HepG2 (cell line): ENCODE measurements around the gene PGM2. TPM values are rescaled to one million over a fixed set of nuclear protein-coding genes. Genes with fewer than 3 reads are reported as not detected.
A peak's percentile ranks its signal among the peaks of the same experiment; 100 is the strongest.

Experiments
- ATAC-seq: fragments of 200-7000 bp; cut with Tn5 transposase; 3 replicates; pipeline ENCODE4 v1.9.1; 2020; ENCODE audit warnings: mild to moderate bottlenecking, moderate library complexity
- BruUV-seq: library from RNA; stranded (reverse); fragments of 400-500 nt; replicated peaks from 2 replicates; lab custom pipeline; 2021; lab: Mats Ljungman, UMichigan
- CTCF ChIA-PET: fragments of 300-600 bp; formaldehyde crosslinking; extraction: SDS; loops from one replicate; lab custom pipeline; 2021; ENCODE audit warnings: low total read pairs, inconsistent platforms, low intra/inter-chr PET ratio; lab: Yijun Ruan, JAX
- POLR2A ChIA-PET: fragments of 350-600 bp; sonication (Branson Sonifier 250); formaldehyde crosslinking; loops from one replicate; lab custom pipeline; 2020; ENCODE audit warnings: antibody characterized with exemption, inconsistent platforms; lab: Yijun Ruan, JAX
- DNase-seq: peaks from one replicate; pipeline ENCODE4 v3.0.0-alpha.2; 2015; ENCODE audit warnings: low spot score
- FAIRE-seq: peaks from 3 replicates; lab custom pipeline; 2011; peaks lifted over from hg19 to GRCh38; lab: Jason Lieb, UNC
- H2AFZ ChIP-seq: one replicate; pipeline ENCODE4 v1.6.1; 2011; ENCODE audit warnings: low read length, inconsistent platforms
- H3K27ac ChIP-seq: fragments of 300-600 bp; 3 replicates; pipeline ENCODE4 v1.8.0; 2011; ENCODE audit warnings: mixed run types, mild to moderate bottlenecking, mixed read lengths, low read length, inconsistent platforms; ENCODE audit not compliant: insufficient read depth; ENCODE audit errors: extremely low read length
- H3K27me3 ChIP-seq, 2 experiments: fragments of 200-600 bp in 1 of 2; 2 replicates in 1 of 2; 3 replicates in 1 of 2; pipeline versions ENCODE4 v1.6.0 to v1.8.0; 2011; ENCODE audit warnings: low read length in 2 of 2, mild to moderate bottlenecking in 2 of 2, moderate library complexity in 2 of 2, inconsistent platforms in 1 of 2; ENCODE audit not compliant: insufficient read depth in 2 of 2, control insufficient read depth in 1 of 2
- H3K36me3 ChIP-seq, 2 experiments: fragments of 200-600 bp in 1 of 2; replicated peaks in 1 of 2; 2 replicates in 1 of 2; 3 replicates in 1 of 2; pipeline versions ENCODE4 v1.5.1 to v1.8.0; 2011; ENCODE audit warnings: low read length in 2 of 2, inconsistent platforms in 1 of 2; ENCODE audit not compliant: insufficient read depth in 2 of 2, control insufficient read depth in 1 of 2
- H3K4me1 ChIP-seq: 2 replicates; pipeline ENCODE4 v1.5.1; 2012; ENCODE audit warnings: low read length, inconsistent platforms; ENCODE audit not compliant: insufficient read depth
- H3K4me2 ChIP-seq: 2 replicates; pipeline ENCODE4 v1.6.0; 2011; ENCODE audit warnings: low read depth, low read length, inconsistent platforms
- H3K4me3 ChIP-seq, 3 experiments: fragments of 200-600 bp in 1 of 3; sonication (generic), shearing (Covaris generic) in 1 of 3; replicated peaks in 1 of 3; 2 replicates each; pipeline ENCODE4 v1.5.1; 2011 to 2016; ENCODE audit warnings: low read length in 3 of 3, inconsistent platforms in 2 of 3, low read depth in 2 of 3, mild to moderate bottlenecking in 2 of 3, control low read depth in 1 of 3, mixed read lengths in 1 of 3; ENCODE audit not compliant: insufficient read depth in 1 of 3
- H3K79me2 ChIP-seq: one replicate; pipeline ENCODE4 v1.6.1; 2011; ENCODE audit warnings: low read length, inconsistent platforms; ENCODE audit not compliant: insufficient read depth
- H3K9ac ChIP-seq: 2 replicates; pipeline ENCODE4 v1.6.0; 2011; ENCODE audit warnings: mild to moderate bottlenecking, low read depth, low read length, inconsistent platforms; ENCODE audit not compliant: insufficient read depth
- H3K9me3 ChIP-seq: 2 replicates; pipeline ENCODE4 v1.5.1; 2012; ENCODE audit warnings: mild to moderate bottlenecking, low read length
- H4K20me1 ChIP-seq: 2 replicates; pipeline ENCODE4 v1.6.0; 2011; ENCODE audit warnings: inconsistent platforms, mild to moderate bottlenecking, low read length, moderate library complexity; ENCODE audit not compliant: insufficient read depth
- ERF ChIP-seq: IDR thresholded peaks from 2 replicates; pipeline ENCODE4 v1.6.1; 2018; ENCODE audit warnings: missing biosample characterization, missing genetic modification reagents
- KDM5B ChIP-seq: sonication (generic); formaldehyde crosslinking; IDR thresholded peaks from 2 replicates; pipeline ENCODE4 v1.4.0; 2020; ENCODE audit warnings: missing genetic modification reagents, mild to moderate bottlenecking, borderline replicate concordance
- MTF1 ChIP-seq: sonication (generic); formaldehyde crosslinking; IDR thresholded peaks from 2 replicates; pipeline ENCODE4 v1.5.0; 2020; ENCODE audit warnings: missing genetic modification reagents
- NONO ChIP-seq, 2 experiments: fragments of 450-650 bp in 1 of 2; sonication (generic) in 1 of 2; formaldehyde crosslinking in 1 of 2; IDR thresholded peaks in 1 of 2; conservative IDR thresholded peaks in 1 of 2; 2 replicates each; pipeline versions ENCODE4 v1.6.1 to v1.8.0; 2017 to 2022; ENCODE audit warnings: mild to moderate bottlenecking in 1 of 2, missing genetic modification reagents in 1 of 2, moderate library complexity in 1 of 2
- PCBP1 ChIP-seq: fragments of 200-400 bp; formaldehyde crosslinking; IDR thresholded peaks from 2 replicates; pipeline ENCODE4 v1.6.1; 2017; ENCODE audit warnings: mild to moderate bottlenecking, low read depth, low read length, borderline replicate concordance
- PRPF4 ChIP-seq: fragments of 200-400 bp; formaldehyde crosslinking; IDR thresholded peaks from 2 replicates; pipeline ENCODE4 v1.6.1; 2016; ENCODE audit warnings: low read length, low read depth; ENCODE audit not compliant: poor library complexity, severe bottlenecking
- ZNF569 ChIP-seq: sonication (generic); formaldehyde crosslinking; IDR thresholded peaks from 2 replicates; pipeline ENCODE4 v1.5.0; 2020; ENCODE audit warnings: mild to moderate bottlenecking, missing genetic modification reagents, moderate library complexity, borderline replicate concordance
- ZNF850 ChIP-seq: sonication (generic); formaldehyde crosslinking; conservative IDR thresholded peaks from 2 replicates; pipeline ENCODE4 v1.9.0; 2021; ENCODE audit warnings: mild to moderate bottlenecking, missing genetic modification reagents
- ZSCAN22 ChIP-seq: sonication (generic); formaldehyde crosslinking; IDR thresholded peaks from 2 replicates; pipeline ENCODE4 v1.4.0; 2020; ENCODE audit warnings: mild to moderate bottlenecking, missing genetic modification reagents
- WGBS: methylation state at CpG from one replicate; pipeline ENCODE4 v1.1.6; 2017; ENCODE audit warnings: low lambda C conversion rate; 5-methylcytosine and 5-hydroxymethylcytosine counted together
- in situ Hi-C: cut with HindIII; loops from 2 replicates; pipeline ENCODE4 v1.10.0; 2017; ENCODE audit warnings: low pct_unique_long_range_greater_than_20kb; ENCODE audit not compliant: extremely low pct_ligation_motif_present
- intact Hi-C: fragments of 100-400 bp; cut with micrococcal nuclease; formaldehyde crosslinking; loops from one replicate; pipeline ENCODE4 v1.10.0; 2022; ENCODE audit not compliant: unreplicated experiment
- polyA plus RNA-seq, 8 experiments: library from polyadenylated mRNA; depleted of rRNA in 3 of 8; stranded (reverse) in 7 of 8; unstranded in 1 of 8; fragments of >200 nt; fragmentation: Illumina TruSeq in 4 of 8; extraction: Trizol in 4 of 8; gene quantifications; 2 replicates each; pipeline versions ENCODE4 v1.2.1 to v1.2.3, GENCODE V29; 2011 to 2016; ENCODE audit warnings: low read depth in 4 of 8, missing spikeins in 1 of 8, mixed read lengths in 1 of 8; ENCODE audit not compliant: insufficient read depth in 1 of 8
- total RNA-seq, 5 experiments: library from RNA; depleted of rRNA; stranded (reverse); fragments of >200 nt; fragmentation: Illumina TruSeq; extraction: Trizol; gene quantifications; 2 replicates each; pipeline ENCODE4 v1.2.3, GENCODE V29; 2016; ENCODE audit warnings: low read depth in 1 of 5
- TF ChIP-seq, protein P1 (sequence below): sonication (generic); formaldehyde crosslinking; IDR thresholded peaks from 2 replicates; pipeline ENCODE4 v1.5.1; 2020; ENCODE audit warnings: mild to moderate bottlenecking, missing genetic modification reagents, moderate library complexity
- TF ChIP-seq, protein P2 (sequence below): sonication (generic); formaldehyde crosslinking; IDR thresholded peaks from 2 replicates; pipeline ENCODE4 v1.4.0; 2020; ENCODE audit warnings: mild to moderate bottlenecking, missing genetic modification reagents
- TF ChIP-seq, protein P3 (sequence below): sonication (generic); formaldehyde crosslinking; IDR thresholded peaks from 2 replicates; pipeline ENCODE4 v1.4.0; 2020; ENCODE audit warnings: missing genetic modification reagents

Gene PGM2
- total and polyA plus RNA-seq, 2 of the 13 experiments (the other 11 are each of a cell fraction or from before 2014, with no cell fraction given): 14.6 to 36.9 TPM

DNA sequence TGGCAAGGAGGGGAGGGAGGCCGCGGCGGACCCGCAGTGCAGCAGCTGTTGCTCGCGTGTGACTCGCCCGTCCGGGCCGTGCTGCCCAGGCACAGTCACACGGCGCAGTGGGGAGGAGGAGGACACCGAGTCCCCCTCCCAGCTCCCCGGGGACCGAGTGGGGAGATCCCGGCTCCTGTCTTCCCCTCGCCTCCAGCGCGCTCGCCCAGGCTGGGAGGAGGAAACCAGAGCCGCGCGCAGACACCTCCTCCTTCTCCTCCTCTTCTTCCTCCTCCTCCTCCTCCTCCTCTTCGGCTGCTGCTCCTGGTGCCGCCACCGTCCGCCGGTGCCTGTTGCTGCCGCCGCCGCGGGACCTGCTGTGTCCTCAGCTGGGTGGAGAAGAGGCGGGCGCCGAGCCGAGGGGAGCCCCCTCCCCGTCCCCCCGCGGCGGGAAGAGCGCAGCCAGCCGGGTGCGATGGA, 64.3 kb downstream of the PGM2 start, which contains the start of gene TBC1D1:
TBC1D1 (plus strand) TSS at position 284 of the 459 bp plus-strand sequence. CDS start 11,012 bp downstream, outside the sequence.
- H3K27me3 ChIP-seq: peaks cover 1 to 27% of the 10 kb centered on the region in 2 experiments; a peak in 2 of 5 replicates
- no peaks in the 10 kb centered on the region for H3K79me2 ChIP-seq
- ChIA-PET CTCF (no interaction called here), POLR2A (no interaction called here)
- no peaks in the 10 kb centered on the region for H3K9me3 ChIP-seq
- peak within 1 kb of the TSS; percentile 73 for H3K4me2 ChIP-seq
- DNase-seq (no peak), FAIRE-seq (no peak), ATAC-seq (peak; percentile 62)
- no peak within 1 kb of the TSS for H3K27ac ChIP-seq
- in situ Hi-C loops: no loop called here
- peak within 1 kb of the TSS; percentile 60 for H2AFZ ChIP-seq
- H3K9ac ChIP-seq: no peak within 1 kb of the TSS
- H3K4me1 ChIP-seq: peaks cover 7% of the 10 kb centered on the region; the same call in 1 of the 2 replicates
- no peaks in the 10 kb centered on the region for H4K20me1 ChIP-seq
- 3% methylated on average over 16 of the region's 43 CpGs for WGBS
- BruUV-seq: no TSS peak
- H3K4me3 ChIP-seq: peak within 1 kb of the TSS; percentile 54 to 68 (median 55)
- intact Hi-C loops: no loop called here
- no peaks in the 10 kb centered on the region for H3K36me3 ChIP-seq
- no peak for TF ChIP-seq PRPF4
- TF ChIP-seq MTF1: no peak
- TF ChIP-seq, protein P1, sequence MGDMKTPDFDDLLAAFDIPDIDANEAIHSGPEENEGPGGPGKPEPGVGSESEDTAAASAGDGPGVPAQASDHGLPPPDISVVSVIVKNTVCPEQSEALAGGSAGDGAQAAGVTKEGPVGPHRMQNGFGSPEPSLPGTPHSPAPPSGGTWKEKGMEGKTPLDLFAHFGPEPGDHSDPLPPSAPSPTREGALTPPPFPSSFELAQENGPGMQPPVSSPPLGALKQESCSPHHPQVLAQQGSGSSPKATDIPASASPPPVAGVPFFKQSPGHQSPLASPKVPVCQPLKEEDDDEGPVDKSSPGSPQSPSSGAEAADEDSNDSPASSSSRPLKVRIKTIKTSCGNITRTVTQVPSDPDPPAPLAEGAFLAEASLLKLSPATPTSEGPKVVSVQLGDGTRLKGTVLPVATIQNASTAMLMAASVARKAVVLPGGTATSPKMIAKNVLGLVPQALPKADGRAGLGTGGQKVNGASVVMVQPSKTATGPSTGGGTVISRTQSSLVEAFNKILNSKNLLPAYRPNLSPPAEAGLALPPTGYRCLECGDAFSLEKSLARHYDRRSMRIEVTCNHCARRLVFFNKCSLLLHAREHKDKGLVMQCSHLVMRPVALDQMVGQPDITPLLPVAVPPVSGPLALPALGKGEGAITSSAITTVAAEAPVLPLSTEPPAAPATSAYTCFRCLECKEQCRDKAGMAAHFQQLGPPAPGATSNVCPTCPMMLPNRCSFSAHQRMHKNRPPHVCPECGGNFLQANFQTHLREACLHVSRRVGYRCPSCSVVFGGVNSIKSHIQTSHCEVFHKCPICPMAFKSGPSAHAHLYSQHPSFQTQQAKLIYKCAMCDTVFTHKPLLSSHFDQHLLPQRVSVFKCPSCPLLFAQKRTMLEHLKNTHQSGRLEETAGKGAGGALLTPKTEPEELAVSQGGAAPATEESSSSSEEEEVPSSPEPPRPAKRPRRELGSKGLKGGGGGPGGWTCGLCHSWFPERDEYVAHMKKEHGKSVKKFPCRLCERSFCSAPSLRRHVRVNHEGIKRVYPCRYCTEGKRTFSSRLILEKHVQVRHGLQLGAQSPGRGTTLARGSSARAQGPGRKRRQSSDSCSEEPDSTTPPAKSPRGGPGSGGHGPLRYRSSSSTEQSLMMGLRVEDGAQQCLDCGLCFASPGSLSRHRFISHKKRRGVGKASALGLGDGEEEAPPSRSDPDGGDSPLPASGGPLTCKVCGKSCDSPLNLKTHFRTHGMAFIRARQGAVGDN (CRISPR knock-in tag): no peak
- peak; percentile 15; the same call in 1 of the 2 replicates for TF ChIP-seq KDM5B (CRISPR knock-in tag)
- TF ChIP-seq NONO (IDR thresholded peaks at IDR 0.05): no peak
- TF ChIP-seq NONO (CRISPR knock-in tag; conservative IDR thresholded peaks at IDR 0.05): 0 out of 2 replicates have a peak, but pooled peaks have one; percentile 35
- no peak for TF ChIP-seq ERF (CRISPR knock-in tag)
- no peak for TF ChIP-seq ZSCAN22
- 0 out of 2 replicates have a peak, but pooled peaks have one; percentile 42 for TF ChIP-seq PCBP1
- TF ChIP-seq, protein P2, sequence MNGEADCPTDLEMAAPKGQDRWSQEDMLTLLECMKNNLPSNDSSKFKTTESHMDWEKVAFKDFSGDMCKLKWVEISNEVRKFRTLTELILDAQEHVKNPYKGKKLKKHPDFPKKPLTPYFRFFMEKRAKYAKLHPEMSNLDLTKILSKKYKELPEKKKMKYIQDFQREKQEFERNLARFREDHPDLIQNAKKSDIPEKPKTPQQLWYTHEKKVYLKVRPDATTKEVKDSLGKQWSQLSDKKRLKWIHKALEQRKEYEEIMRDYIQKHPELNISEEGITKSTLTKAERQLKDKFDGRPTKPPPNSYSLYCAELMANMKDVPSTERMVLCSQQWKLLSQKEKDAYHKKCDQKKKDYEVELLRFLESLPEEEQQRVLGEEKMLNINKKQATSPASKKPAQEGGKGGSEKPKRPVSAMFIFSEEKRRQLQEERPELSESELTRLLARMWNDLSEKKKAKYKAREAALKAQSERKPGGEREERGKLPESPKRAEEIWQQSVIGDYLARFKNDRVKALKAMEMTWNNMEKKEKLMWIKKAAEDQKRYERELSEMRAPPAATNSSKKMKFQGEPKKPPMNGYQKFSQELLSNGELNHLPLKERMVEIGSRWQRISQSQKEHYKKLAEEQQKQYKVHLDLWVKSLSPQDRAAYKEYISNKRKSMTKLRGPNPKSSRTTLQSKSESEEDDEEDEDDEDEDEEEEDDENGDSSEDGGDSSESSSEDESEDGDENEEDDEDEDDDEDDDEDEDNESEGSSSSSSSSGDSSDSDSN (CRISPR knock-in tag): peak; percentile 24; the same call in 1 of the 2 replicates
- TF ChIP-seq ZNF850 (CRISPR knock-in tag): no peak
- TF ChIP-seq ZNF569 (CRISPR knock-in tag): no peak
- TF ChIP-seq, protein P3, sequence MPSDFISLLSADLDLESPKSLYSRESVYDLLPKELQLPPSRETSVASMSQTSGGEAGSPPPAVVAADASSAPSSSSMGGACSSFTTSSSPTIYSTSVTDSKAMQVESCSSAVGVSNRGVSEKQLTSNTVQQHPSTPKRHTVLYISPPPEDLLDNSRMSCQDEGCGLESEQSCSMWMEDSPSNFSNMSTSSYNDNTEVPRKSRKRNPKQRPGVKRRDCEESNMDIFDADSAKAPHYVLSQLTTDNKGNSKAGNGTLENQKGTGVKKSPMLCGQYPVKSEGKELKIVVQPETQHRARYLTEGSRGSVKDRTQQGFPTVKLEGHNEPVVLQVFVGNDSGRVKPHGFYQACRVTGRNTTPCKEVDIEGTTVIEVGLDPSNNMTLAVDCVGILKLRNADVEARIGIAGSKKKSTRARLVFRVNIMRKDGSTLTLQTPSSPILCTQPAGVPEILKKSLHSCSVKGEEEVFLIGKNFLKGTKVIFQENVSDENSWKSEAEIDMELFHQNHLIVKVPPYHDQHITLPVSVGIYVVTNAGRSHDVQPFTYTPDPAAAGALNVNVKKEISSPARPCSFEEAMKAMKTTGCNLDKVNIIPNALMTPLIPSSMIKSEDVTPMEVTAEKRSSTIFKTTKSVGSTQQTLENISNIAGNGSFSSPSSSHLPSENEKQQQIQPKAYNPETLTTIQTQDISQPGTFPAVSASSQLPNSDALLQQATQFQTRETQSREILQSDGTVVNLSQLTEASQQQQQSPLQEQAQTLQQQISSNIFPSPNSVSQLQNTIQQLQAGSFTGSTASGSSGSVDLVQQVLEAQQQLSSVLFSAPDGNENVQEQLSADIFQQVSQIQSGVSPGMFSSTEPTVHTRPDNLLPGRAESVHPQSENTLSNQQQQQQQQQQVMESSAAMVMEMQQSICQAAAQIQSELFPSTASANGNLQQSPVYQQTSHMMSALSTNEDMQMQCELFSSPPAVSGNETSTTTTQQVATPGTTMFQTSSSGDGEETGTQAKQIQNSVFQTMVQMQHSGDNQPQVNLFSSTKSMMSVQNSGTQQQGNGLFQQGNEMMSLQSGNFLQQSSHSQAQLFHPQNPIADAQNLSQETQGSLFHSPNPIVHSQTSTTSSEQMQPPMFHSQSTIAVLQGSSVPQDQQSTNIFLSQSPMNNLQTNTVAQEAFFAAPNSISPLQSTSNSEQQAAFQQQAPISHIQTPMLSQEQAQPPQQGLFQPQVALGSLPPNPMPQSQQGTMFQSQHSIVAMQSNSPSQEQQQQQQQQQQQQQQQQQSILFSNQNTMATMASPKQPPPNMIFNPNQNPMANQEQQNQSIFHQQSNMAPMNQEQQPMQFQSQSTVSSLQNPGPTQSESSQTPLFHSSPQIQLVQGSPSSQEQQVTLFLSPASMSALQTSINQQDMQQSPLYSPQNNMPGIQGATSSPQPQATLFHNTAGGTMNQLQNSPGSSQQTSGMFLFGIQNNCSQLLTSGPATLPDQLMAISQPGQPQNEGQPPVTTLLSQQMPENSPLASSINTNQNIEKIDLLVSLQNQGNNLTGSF (CRISPR knock-in tag): no peak
